ENCODE data around the gene NXPH2.
"Not testable (repeated sequence)": the region's sequence is repeated elsewhere in the genome, so short reads cannot be mapped to it uniquely, and the experiment has no call there.

NXPH2 gene

DNA sequence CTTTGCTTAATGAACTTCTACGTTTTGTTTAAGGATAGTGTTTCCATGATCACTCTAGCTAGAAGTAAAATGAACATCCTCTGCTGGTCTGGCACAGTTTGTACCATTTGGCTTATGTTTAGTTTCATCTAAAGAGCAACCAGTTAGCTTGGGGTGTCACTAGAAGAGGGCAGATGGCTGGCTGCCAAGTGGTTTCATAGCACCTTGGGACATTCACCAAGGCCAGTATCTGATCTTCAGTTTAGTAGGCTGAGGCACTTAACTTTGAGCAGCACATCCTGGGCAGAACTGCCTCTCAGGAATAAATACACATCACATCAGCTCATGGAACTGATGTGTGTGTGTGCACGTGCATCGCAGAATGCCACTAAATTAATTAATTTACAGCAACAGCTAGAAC, 68.4 kb downstream of the NXPH2 start:
- no peak for DNase-seq (ENCODE audit: low read depth in 2 of 2)

DNA sequence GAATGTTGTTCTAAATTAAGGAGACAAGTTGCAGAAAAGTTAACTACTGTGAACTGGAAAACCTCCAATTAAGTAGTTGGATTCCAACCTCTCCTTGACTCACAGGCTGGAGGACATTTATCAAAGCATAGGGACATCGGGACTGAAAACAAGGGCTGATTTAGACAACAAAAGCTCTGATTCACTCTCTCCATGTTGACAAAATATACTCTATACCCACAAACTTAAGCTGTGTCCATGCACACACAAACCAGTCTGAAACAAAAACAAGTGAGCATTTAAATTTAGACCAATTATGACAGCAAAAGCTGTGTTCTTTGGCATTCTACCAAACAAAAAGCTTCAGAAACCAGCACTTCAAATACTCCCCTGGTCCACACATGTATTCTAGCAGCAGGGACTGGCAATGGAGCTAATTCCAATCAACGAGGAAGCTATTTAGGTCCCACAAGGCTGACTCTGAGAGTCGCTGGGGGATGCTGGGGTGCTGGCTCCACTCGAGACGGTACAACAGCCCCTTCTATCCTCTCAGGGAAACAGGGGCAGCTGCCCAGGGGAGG, 71.4 kb downstream of the NXPH2 start:
- DNase-seq (ENCODE audit: low read depth in 2 of 2): no peak

DNA sequence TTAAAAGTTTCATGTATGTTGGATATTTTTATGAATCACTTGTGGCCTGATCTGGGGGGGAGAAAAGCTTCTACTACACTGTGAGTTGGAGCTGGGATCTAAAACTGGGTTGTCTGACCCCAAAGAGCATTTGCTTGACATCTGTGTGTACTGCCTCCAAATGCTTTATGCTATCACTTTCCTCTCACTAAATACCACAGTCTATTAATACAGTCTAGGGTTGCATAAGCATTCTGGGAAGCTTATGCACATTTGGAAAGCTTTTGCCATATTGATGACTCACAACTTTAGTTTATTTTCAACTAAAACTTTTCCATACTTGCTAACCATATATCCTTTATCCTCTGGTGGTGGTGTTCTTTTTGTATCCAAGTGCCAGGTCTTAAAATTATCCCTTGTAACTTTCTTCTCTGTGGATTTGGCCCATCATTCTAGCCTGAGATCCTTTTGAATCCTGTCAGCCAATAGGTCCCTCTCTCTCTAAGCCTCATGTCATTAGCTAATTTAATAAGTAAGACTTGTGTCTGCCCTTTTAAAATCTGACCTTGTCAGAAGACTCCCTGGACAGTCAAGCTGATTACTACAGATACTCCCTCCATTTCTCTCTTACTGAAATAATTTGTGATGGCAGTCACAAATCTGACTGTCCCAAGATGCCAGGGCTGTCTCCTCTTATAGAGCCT, 72.7 kb downstream of the NXPH2 start:
- DNase-seq (ENCODE audit: low read depth in 2 of 2): no peak

DNA sequence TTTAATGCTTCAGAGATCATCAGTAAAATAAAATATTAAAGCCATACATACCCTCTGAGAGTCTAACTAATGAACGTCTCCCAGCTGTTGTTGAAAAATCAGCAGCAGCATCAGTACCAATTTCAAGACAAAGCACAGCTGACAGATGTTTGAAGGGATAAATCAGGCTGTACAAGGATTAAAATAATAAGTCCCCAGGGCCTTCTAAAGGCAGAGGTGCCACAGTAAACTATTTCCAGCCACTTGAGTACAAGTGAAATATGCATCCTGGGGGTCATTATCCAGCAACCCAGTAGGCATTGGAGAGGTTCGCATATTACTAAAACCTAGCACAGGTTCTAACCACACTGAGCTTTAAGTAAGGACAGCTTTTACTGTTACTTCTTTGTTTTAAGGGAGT, 76.9 kb downstream of the NXPH2 start:
- DNase-seq (ENCODE audit: low read depth in 2 of 2): no peak

DNA sequence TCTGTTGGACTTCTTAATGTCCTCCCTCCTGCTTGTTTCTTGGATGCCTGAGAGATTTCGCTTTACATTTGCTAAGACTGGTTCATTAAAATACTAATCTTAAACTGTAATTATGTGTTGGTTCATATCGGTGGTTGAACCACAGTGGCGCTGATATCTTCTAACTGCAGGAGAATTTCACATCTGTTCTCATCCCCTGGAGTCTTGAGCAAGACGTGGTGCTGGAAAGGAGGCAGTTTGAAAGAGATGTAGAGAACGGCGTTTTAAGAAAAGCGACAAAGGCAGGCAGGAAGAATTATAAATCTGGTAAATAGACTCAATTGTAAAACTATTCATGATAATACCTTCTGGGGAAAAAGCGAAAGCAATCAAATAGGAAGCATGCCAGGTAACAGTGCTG, 79.5 kb downstream of the NXPH2 start:
- no peak for DNase-seq (ENCODE audit: low read depth in 2 of 2)

DNA sequence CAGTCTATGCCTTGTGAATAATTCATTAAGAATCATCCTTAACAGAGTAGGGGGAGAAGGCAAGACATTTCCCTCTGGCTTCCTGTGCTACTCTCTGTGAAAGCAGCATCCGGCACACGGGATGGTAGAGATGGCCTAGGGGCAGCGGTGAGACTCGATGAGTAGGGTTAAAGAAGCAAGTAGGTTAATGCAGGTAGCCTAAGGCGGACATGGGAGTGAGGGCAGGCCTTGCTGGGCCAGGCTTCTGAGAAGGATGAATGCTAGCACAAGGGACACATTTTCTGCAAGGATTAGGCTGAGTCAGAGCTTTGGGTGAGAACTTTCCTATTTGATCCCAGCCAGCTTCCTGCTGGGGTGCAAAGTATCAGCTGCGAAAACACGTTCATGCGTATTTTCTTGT, 80.8 kb downstream of the NXPH2 start:
- no peak for DNase-seq (ENCODE audit: low read depth in 2 of 2)

DNA sequence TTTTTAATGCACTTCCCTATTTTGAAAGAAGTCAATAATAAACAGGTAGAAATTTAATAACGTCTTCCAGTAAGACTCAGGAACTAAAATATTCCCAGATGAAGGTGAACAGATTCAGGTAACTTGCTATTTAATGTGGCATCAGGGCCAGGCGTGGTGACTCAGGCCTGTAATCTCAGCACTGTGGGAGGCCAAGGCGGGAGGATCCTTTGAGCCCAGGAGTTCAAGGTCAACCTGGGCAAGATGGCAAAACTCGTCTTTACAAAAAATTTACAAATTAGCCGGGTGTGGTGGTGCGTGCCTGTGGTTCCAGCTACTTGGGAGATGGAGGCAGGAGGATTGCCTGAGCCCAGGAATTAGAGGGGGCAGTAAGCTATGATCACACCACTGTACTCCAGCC, 81.8 kb downstream of the NXPH2 start:
- no peak for DNase-seq (ENCODE audit: low read depth in 2 of 2)

DNA sequence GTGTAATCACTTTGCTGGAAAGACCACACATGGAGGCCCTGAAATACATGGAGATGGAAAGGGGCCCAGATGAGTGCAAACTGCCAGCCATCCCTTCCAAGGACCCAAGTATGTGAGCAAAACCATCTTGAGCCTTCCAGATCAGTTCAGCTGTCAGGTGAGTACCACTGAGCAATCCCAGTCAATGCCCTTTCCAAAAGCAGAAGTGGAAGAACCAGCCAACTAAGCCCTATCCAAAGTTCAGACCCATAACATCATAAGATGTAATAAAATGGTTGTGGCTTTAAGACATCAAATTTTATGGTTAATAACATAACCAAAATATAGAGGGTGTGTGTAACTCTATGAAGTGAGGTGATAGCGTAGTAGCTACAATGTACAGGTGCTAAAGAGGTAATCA, 88.5 kb downstream of the NXPH2 start:
- DNase-seq (ENCODE audit: low read depth in 2 of 2): no peak

DNA sequence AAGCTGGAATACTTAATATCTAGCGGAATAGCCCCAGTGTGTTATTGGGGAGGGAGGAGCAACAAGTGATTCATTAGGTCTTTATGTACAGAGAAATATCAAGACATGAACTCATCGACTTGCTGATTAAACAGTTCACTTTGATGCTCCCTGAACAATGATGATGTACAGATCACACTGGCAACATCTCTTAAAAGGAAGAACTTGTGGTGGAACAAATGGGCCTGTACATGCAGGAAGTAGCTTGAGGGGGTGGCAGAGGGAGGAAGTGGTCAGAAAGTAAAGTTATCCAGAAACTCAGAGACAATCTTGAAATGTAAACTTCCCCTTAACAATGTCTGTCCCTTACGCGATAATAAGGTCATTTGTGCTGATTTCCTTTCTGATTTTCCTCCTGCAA, 90.5 kb downstream of the NXPH2 start:
- DNase-seq (ENCODE audit: low read depth in 2 of 2): peak in 1 of 2 donors; percentile 3

DNA sequence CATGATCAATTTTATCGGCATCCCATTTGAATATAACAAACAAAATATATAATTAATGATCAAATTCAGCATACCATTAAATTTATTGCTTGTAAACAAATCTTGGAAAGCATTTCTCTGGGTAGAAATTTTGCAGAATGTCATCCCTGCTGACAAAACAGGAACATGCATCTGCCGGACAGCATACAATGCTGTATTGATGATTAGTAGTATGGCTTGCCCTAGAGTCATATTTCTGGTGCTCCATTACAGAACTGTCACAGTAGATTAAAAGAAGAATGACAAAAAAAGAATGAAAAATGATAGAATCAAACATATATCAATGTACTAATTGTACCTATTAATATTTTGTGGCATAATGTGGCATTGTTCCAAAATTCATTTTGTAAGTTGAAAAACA, 98.0 kb downstream of the NXPH2 start:
- DNase-seq (ENCODE audit: low read depth in 2 of 2): no peak

DNA sequence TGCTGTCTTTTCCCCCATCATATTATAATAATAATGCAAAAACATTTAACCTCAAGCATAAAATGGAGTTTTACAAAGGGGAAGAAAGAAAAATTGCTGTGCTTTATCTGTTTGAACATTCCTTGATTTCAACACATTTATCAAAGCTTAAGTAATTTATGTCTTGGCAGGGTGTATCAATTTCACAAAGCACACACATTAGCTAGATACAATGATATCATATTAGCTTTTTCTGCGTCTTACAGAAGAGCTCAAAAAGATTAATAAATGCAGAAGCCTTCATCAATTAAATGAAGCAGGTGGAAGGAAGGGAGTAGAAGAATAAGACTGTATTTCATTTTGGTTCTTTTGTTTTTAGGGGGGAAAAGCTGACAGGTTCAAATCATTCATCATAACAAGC, 103.0 kb downstream of the NXPH2 start:
- no peak for DNase-seq (ENCODE audit: low read depth in 2 of 2)

DNA sequence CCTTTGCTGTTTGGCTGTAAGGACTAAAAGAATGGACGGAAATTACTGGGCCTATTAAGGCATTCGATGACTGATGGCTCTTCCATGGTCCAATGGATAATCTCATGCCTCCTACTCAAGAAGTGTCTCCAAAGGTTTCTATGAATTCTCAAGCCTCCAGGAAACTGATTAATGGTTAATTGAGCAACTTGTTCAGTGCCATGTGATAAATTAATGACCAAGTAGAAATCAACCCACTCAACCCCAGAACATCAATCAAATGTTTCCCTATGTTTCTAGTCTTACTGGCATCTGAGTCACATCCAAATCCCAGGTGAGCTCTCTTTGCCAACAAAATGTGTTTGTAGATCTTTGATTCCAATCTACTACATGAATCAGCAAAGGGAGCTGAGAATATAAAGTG, 103.6 kb downstream of the NXPH2 start:
- DNase-seq (ENCODE audit: low read depth in 2 of 2): no peak

DNA sequence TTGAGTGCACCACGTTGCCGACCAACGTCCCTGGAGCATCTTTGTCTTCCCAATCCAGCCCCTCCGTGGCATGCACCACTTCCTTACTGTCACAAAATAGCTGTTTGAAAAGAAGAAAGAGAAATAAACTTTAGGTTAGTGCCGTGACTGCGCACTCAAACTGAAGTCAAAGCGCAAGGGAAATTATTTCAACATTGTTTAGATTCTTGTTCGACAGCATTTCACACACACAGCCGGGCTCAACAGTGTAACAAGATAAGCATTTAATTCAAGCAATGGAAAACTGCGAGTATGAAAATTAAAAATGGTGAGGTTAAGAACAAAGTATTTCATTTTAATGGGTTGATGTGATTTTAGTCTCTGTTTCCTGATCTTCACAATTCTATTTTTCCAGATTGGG, 108.6 kb downstream of the NXPH2 start:
- no peak for DNase-seq (ENCODE audit: low read depth in 2 of 2)

DNA sequence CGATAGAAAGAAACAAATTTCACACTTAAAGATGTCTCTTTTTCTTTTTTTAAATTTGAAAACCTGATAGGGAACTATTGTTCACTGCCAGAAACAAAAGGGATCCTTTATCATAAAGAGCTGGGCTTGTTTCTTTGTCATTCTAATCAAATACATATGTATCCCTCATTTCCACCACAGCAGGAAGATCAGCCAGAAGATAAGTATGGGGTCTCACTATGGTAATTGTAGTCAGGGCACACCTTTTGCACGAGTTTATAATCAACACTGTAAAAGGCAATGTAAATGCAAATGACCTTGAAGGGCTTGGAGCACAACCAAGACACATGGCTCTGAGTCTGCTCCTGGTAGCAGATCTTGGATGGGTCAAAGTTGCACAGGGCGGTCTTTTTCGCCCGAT, 109.5 kb downstream of the NXPH2 start:
- no peak for DNase-seq (ENCODE audit: low read depth in 2 of 2)

DNA sequence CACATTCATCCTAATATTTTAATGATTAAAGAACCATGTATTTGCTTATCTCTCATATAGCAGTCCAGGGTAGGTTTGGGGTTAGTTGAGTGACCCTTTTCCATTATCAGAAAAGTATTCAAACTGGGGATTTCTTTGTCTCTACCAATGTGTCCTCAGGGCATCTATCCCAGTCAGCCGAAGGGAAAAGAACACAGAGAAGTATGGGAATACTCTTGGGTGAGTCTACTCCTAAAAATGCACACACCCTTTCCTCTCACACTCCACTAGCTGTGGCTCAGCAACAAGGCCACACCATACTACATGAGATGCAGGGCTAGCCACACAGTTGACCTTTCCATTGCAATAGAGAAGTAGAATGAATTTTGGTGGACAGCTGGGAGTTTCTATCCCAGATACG, 114.3 kb downstream of the NXPH2 start:
- DNase-seq (ENCODE audit: low read depth in 2 of 2): no peak

DNA sequence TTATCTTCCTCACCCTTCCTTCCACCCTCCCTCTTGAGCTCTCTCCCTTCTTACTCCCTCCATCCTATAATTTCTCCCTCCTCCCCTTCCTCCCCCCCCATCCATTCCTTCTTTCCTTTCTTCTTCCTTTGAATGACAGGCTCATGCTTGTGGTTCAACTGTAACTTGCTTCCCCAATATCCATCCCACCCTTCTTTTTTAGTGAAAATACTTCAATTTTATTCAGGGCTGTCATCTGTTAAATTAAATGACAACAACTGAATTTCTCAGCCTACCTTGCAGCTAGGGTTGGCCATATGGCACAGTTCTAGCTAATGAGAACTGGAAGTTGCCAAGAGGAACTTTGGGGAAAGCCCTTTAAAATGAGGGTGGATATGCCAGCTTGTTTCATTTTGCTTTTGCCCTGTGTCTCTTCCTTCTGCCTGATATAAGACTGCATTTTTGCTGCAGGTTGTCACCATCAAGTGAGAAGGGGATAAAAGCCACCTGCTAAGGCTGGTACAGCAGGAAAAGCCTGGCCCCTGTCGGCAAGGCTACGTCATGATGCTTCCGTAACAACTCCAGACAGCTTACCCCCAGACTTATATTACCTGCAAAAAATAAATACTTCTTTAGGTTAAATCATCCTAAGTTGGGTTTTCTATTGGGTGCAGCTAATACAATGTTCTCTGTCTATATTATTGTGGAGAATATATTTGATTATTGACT, 121.8 kb downstream of the NXPH2 start:
- DNase-seq (ENCODE audit: low read depth in 2 of 2): no peak

DNA sequence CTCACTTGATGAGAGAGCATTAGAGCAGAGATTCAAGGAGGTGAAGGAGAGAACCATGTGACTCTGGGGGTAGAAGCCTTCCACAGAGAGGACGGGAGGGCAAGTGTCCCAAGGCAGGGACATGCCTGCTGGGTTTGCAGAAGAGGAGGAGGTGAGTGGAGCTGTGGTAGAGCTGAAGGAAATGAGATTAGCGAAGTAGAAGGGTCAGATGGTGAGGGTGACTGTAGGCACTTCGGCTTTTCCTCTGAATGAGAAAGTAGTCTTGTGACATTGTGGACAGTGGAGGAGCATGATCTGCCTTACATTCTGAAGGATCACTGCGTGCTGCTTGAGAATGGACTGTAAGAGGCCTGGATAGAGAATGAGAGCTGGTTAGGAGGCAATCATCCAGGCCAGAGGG, 126.0 kb downstream of the NXPH2 start:
- no peak for DNase-seq (ENCODE audit: low read depth in 2 of 2)

DNA sequence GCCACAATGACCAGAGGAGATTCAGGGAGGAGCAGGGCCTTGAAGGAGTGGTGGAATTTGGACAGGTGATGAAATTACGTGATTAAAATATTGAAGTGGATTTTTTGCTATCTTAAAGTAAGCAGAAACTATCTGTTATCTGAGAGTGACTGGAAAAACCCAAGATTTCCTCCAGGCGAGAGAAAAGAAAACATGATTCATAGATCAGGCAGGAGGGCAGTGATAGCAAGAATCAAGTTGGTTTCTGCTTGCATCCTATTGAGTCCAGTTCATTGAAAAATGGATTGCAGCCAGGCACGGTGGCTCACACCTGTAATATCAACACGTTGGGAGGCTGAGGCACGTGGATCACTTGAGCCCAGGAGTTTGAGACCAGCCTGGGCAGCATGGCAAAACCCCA, 127.8 kb downstream of the NXPH2 start:
- no peak for DNase-seq (ENCODE audit: low read depth in 2 of 2)

DNA sequence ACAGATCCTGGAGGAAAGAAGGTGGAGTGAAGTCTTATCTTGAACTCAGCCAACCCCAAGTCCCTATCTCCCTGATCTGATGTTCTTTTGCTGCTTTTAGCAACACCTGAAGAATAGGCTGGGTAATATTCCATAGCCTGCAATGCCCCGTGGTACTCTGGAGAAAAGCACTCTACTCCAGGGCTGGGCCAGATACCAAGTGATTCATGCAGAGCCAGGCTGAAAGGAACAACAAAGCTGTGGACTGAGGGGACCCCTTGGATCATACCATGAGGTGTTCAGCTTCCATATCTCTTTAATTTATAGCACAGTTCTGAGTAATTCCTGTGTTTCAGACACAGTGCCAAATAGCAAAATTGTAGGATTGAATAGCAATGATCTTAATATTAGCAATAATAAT, 130.6 kb downstream of the NXPH2 start:
- no peak for DNase-seq (ENCODE audit: low read depth in 2 of 2)

DNA sequence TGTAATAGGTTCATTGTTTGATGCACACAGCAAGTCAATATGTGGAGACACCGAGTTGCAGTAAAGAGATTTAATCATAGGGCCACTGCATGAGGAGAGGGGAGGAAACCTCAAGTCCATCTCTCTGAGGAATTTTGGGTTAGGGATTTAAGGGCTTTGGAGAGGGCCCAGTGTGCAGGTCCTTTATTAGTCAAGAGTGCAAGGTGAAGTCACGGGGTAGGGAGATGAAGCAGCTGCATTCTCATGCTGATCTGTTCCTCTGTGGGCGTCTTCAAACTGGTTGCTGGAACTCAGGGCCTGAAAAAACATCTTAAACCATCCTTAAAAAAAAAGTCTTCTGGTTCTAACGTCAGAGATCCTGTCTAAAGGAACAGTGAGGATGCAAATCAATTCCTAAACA, 131.6 kb downstream of the NXPH2 start:
- DNase-seq (ENCODE audit: low read depth in 2 of 2): no peak

DNA sequence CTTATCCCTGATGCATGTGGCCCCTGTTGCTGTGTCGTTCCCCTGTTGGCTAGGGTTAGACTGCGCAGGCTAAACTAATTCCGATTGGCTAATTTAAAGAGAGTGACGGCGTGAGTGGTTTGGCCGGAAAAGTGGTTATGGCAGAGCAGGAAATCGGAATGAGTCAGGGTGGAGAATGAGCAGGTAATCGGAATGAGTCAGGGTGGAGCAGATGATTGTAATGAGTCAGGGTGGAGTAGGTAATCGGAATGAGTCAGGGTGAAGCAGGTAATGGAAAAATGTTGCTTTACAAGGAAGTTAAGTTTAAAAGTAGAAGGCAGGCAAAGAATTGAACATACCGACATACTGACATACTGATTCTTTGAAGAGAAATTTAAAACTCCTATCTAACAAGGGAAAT, 135.4 kb downstream of the NXPH2 start:
- not testable (repeated sequence) for DNase-seq (ENCODE audit: low read depth in 2 of 2)

DNA sequence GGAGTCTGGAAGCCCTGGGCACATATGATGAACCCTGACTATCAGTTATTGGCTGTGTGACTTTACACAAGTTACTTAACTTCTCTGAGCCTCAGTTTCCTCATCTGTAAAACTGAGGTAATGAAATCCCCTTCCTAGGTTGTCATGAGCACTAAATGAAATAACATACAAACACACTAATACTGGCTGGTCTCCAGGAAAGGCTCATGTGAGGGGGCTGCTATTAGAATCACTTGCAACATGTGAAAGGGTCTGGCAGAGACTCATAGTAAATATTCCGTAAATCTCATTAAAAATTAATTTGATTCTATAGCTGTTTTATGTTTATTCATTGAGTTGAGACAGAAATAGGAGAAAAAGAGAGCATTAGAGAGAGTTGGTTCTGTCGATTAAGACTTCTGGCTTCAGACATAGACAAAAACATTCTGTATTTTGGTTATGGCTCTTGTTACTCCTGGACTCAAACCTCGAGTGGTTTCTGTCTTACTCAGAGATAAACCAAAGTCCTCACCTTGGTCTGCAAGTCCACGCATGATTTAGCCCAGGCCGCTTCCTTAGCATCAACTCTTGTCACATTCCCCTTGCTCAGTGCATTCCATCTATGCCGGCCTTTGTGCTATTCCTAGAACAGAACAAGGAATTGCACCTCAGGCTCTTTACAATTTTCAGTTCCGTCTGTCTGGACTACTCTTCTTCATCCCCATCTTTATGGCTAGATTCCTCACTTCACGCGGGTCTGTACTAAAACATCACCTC, 139.1 kb downstream of the NXPH2 start:
- DNase-seq (ENCODE audit: low read depth in 2 of 2): no peak

DNA sequence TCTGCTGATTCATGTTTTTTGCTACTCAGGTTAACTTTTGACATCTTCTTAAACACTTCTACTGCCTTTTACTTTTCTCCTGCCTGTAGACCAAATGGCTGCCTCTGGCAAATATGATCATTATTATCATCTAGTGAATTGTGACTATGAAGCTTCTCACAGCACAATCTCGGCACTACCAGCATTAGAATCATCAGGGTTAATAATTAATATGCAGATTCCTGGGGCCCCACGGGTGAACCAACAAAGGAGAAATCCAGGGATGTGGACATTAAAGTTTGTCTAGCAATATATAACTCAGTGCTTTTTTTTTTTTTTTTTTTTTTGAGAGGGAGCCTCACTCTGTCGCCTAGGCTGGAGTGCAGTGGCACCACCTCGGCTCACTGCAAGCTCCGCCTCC, 142.5 kb downstream of the NXPH2 start:
- no peak for DNase-seq (ENCODE audit: low read depth in 2 of 2)
